Activated CD8-positive, alpha-beta T cell treated with anti-CD3 and anti-CD28 coated beads, Interleukin-2, amount 10 ng/mL, durations not matched to agents 7 days and 5 days (primary cell): ENCODE measurements around the gene GNAQ. TPM values are rescaled to one million over a fixed set of nuclear protein-coding genes. Genes with fewer than 3 reads are reported as not detected.

Source experiments
- ATAC-seq: fragments of 150-1000 bp; cut with Tn5 transposase; one replicate; pipeline ENCODE4 v1.10.0; 2021; ENCODE audit warnings: moderate library complexity
- CTCF ChIA-PET: fragments of 350-600 bp; sonication (Branson Sonifier 250); formaldehyde crosslinking; loops from one replicate; lab custom pipeline; 2021; ENCODE audit warnings: antibody characterized with exemption; lab: Charles Lee
- POLR2A ChIA-PET: fragments of 350-600 bp; sonication (Branson Sonifier 250); formaldehyde crosslinking; loops from one replicate; lab custom pipeline; 2021; ENCODE audit warnings: antibody characterized with exemption; lab: Charles Lee
- DNase-seq: peaks from one replicate; pipeline ENCODE4 v3.0.0-alpha.2; 2020
- H3K27ac Mint-ChIP-seq: one replicate; pipeline ENCODE4 v1.8.0; 2021; ENCODE audit warnings: mild to moderate bottlenecking, mixed read lengths
- H3K27me3 Mint-ChIP-seq: one replicate; pipeline ENCODE4 v1.8.0; 2021; ENCODE audit warnings: low read depth, mixed read lengths
- H3K36me3 Mint-ChIP-seq: one replicate; pipeline ENCODE4 v1.8.0; 2021; ENCODE audit warnings: low read depth, mixed read lengths
- H3K4me1 Mint-ChIP-seq: one replicate; pipeline ENCODE4 v1.8.0; 2021; ENCODE audit warnings: low read depth, mixed read lengths
- H3K4me3 Mint-ChIP-seq: one replicate; pipeline ENCODE4 v1.8.0; 2021; ENCODE audit warnings: mild to moderate bottlenecking, mixed read lengths
- H3K9me3 Mint-ChIP-seq: one replicate; pipeline ENCODE4 v1.8.0; 2022; ENCODE audit warnings: mixed read lengths; ENCODE audit not compliant: insufficient read depth
- total RNA-seq, 2 experiments: library from RNA; stranded (reverse); gene quantifications; one replicate each; pipeline ENCODE4 v1.2.3, GENCODE V29; 2021

The GNAQ gene
- total RNA-seq, 2 experiments from 2014 or later, result 29.0 to 29.7 TPM

- Mint-ChIP-seq H3K4me3 (no peak overlapping the region), H3K36me3 (peaks cover 12% of the 10 kb centered on the region), H3K27me3 (no peaks in the 10 kb centered on the region), H3K4me1 (peaks cover 31% of the 10 kb centered on the region), H3K9me3 (no peaks in the 10 kb centered on the region), H3K27ac (no peak overlapping the region)
- ChIA-PET POLR2A (no interaction called here), CTCF (interaction anchor here (0.9 to 2.6 kb wide), 8 partner anchors 13 to 160 kb away, joined by 3 to 12 read pairs (median 6); no protein-coding TSS in a partner anchor)
- DNase-seq (no peak), ATAC-seq (no peak)
Observed at GRCh38 chr9:78001946-78002731, 29.5 kb downstream of the GNAQ start.

- ATAC-seq (no peak), DNase-seq (no peak)
- Mint-ChIP-seq H3K4me3 (no peak overlapping the region), H3K36me3 (peaks cover 14% of the 10 kb centered on the region), H3K27ac (no peak overlapping the region), H3K27me3 (no peaks in the 10 kb centered on the region), H3K9me3 (no peaks in the 10 kb centered on the region), H3K4me1 (peaks cover 29% of the 10 kb centered on the region)
- CTCF ChIA-PET, result interaction anchor here (1.1 to 2.0 kb wide), 3 partner anchors 23 to 211 kb away, joined by 3 to 7 read pairs (median 4); no protein-coding TSS in a partner anchor
- POLR2A ChIA-PET, result no interaction called here
Observed at GRCh38 chr9:78000221-78000620, 31.4 kb downstream of the GNAQ start.

- no peak overlapping the region for H3K27ac Mint-ChIP-seq
- ChIA-PET CTCF (interaction anchor here (0.8 to 1.4 kb wide), 3 partner anchors 22 to 542 kb away, joined by 3 to 4 read pairs (median 3); no protein-coding TSS in a partner anchor), POLR2A (no interaction called here)
- no peak for ATAC-seq
- H3K36me3 Mint-ChIP-seq, result peaks cover 11% of the 10 kb centered on the region
- no peaks in the 10 kb centered on the region for H3K27me3 Mint-ChIP-seq
- no peaks in the 10 kb centered on the region for H3K9me3 Mint-ChIP-seq
- H3K4me3 Mint-ChIP-seq, result no peak overlapping the region
- peaks cover 25% of the 10 kb centered on the region for H3K4me1 Mint-ChIP-seq
- DNase-seq, result no peak
Observed at GRCh38 chr9:77999231-77999631, 32.4 kb downstream of the GNAQ start.

GRCh38 chr9:77997611-77998284, 33.9 kb downstream of the GNAQ start:
- Mint-ChIP-seq H3K27ac (no peak overlapping the region), H3K9me3 (no peaks in the 10 kb centered on the region), H3K4me1 (peaks cover 20% of the 10 kb centered on the region), H3K4me3 (no peak overlapping the region), H3K27me3 (no peaks in the 10 kb centered on the region), H3K36me3 (peaks cover 11% of the 10 kb centered on the region)
- CTCF ChIA-PET, result no interaction called here
- POLR2A ChIA-PET, result no interaction called here
- ATAC-seq, result no peak
- DNase-seq, result no peak

- DNase-seq (no peak), ATAC-seq (no peak)
- Mint-ChIP-seq H3K27me3 (no peaks in the 10 kb centered on the region), H3K4me1 (peaks cover 16% of the 10 kb centered on the region), H3K9me3 (no peaks in the 10 kb centered on the region), H3K4me3 (no peak overlapping the region), H3K36me3 (peaks cover 16% of the 10 kb centered on the region), H3K27ac (no peak overlapping the region)
- ChIA-PET CTCF (interaction anchor here (1.0 kb wide), 1 partner anchor 39 kb away, joined by 3 read pairs; no protein-coding TSS in a partner anchor), POLR2A (interaction anchor here (0.7 kb wide), 1 partner anchor 604 kb away, joined by 3 read pairs; no protein-coding TSS in a partner anchor)
Observed at GRCh38 chr9:77996696-77997095, 34.9 kb downstream of the GNAQ start.

- H3K4me3 Mint-ChIP-seq, result no peak overlapping the region
- CTCF ChIA-PET, result interaction anchor here (1.4 to 1.6 kb wide), 2 partner anchors 12 to 44 kb away, joined by 3 read pairs; no protein-coding TSS in a partner anchor
- POLR2A ChIA-PET, result no interaction called here
- no peak overlapping the region for H3K27ac Mint-ChIP-seq
- H3K36me3 Mint-ChIP-seq, result peaks cover 14% of the 10 kb centered on the region
- no peak for ATAC-seq
- H3K4me1 Mint-ChIP-seq, result peaks cover 13% of the 10 kb centered on the region
- DNase-seq, result no peak
- H3K27me3 Mint-ChIP-seq, result no peaks in the 10 kb centered on the region
- no peaks in the 10 kb centered on the region for H3K9me3 Mint-ChIP-seq
Observed at GRCh38 chr9:77991191-77991590, 40.4 kb downstream of the GNAQ start.

GRCh38 chr9:77989909-77990308, 41.7 kb downstream of the GNAQ start:
- H3K9me3 Mint-ChIP-seq, result no peaks in the 10 kb centered on the region
- H3K4me3 Mint-ChIP-seq, result no peak overlapping the region
- H3K36me3 Mint-ChIP-seq, result peaks cover 11% of the 10 kb centered on the region
- CTCF ChIA-PET, result interaction anchor here (2.9 kb wide), 1 partner anchor 14 kb away, joined by 12 read pairs; no protein-coding TSS in a partner anchor
- H3K27me3 Mint-ChIP-seq, result no peaks in the 10 kb centered on the region
- ATAC-seq (no peak), DNase-seq (no peak)
- no peak overlapping the region for H3K27ac Mint-ChIP-seq
- POLR2A ChIA-PET, result no interaction called here
- peaks cover 11% of the 10 kb centered on the region for H3K4me1 Mint-ChIP-seq

GRCh38 chr9:77989458-77989857, 42.2 kb downstream of the GNAQ start:
- Mint-ChIP-seq H3K4me3 (no peak overlapping the region), H3K27me3 (no peaks in the 10 kb centered on the region), H3K4me1 (peaks cover 11% of the 10 kb centered on the region), H3K9me3 (no peaks in the 10 kb centered on the region), H3K27ac (no peak overlapping the region), H3K36me3 (peaks cover 11% of the 10 kb centered on the region)
- ATAC-seq (no peak), DNase-seq (no peak)
- CTCF ChIA-PET, result interaction anchor here (1.0 to 2.9 kb wide), 2 partner anchors 14 kb away, joined by 3 to 12 read pairs; no protein-coding TSS in a partner anchor
- POLR2A ChIA-PET, result no interaction called here

- Mint-ChIP-seq H3K27me3 (no peaks in the 10 kb centered on the region), H3K9me3 (no peaks in the 10 kb centered on the region), H3K27ac (no peak overlapping the region), H3K4me3 (no peak overlapping the region), H3K4me1 (peaks cover 13% of the 10 kb centered on the region), H3K36me3 (peaks cover 11% of the 10 kb centered on the region)
- ATAC-seq, result no peak
- CTCF ChIA-PET, result interaction anchor here (0.8 to 2.9 kb wide), 3 partner anchors 10 to 15 kb away, joined by 3 to 12 read pairs (median 4); no protein-coding TSS in a partner anchor
- POLR2A ChIA-PET, result no interaction called here
- no peak for DNase-seq
Observed at GRCh38 chr9:77988630-77989029, 43.0 kb downstream of the GNAQ start.

GRCh38 chr9:77987880-77988525, 43.6 kb downstream of the GNAQ start:
- Mint-ChIP-seq H3K27ac (no peak overlapping the region), H3K4me3 (no peak overlapping the region), H3K9me3 (no peaks in the 10 kb centered on the region), H3K27me3 (no peaks in the 10 kb centered on the region), H3K4me1 (peaks cover 19% of the 10 kb centered on the region), H3K36me3 (peaks cover 11% of the 10 kb centered on the region)
- ChIA-PET CTCF (interaction anchor here (0.7 to 2.9 kb wide), 4 partner anchors 10 to 530 kb away, joined by 3 to 12 read pairs (median 5); no protein-coding TSS in a partner anchor), POLR2A (interaction anchor here (0.7 kb wide), 1 partner anchor 13 kb away, joined by 3 read pairs; no protein-coding TSS in a partner anchor)
- no peak for ATAC-seq
- no peak for DNase-seq

- Mint-ChIP-seq H3K9me3 (no peaks in the 10 kb centered on the region), H3K4me1 (peaks cover 27% of the 10 kb centered on the region), H3K27me3 (no peaks in the 10 kb centered on the region), H3K27ac (no peak overlapping the region), H3K4me3 (no peak overlapping the region), H3K36me3 (peaks cover 11% of the 10 kb centered on the region)
- DNase-seq, result no peak
- ATAC-seq, result no peak
- CTCF ChIA-PET, result interaction anchor here (0.7 to 2.9 kb wide), 6 partner anchors 10 to 530 kb away, joined by 3 to 12 read pairs (median 4); no protein-coding TSS in a partner anchor
- POLR2A ChIA-PET, result interaction anchor here (0.7 kb wide), 1 partner anchor 14 kb away, joined by 3 read pairs; no protein-coding TSS in a partner anchor
Observed at GRCh38 chr9:77987081-77987656, 44.4 kb downstream of the GNAQ start.
